ENCODE results near the gene CCL22. TPM values are rescaled to one million over a fixed set of nuclear protein-coding genes. Genes with fewer than 3 reads are reported as not detected.

The CCL22 gene
- total RNA-seq = 0.36 TPM in 1 of 2 replicates, not detected in the other

GRCh38 chr16:57358527-57359095 lies at the start of gene CCL22:
CCL22 (plus strand) TSS chr16:57358783; CDS start chr16:57358817, 34 bp downstream.

GRCh38 chr16:57372372-57373116 lies 14.0 kb downstream of the CCL22 start, which contains the start of gene CX3CL1:
CX3CL1 (plus strand) TSS chr16:57372490; CDS start chr16:57372569, 79 bp downstream.

GRCh38 chr16:57403965-57404817 lies 45.6 kb downstream of the CCL22 start, which contains the start of gene CCL17:
CCL17 (plus strand) TSS chr16:57404767; CDS start chr16:57413933, 9,166 bp downstream.

Other genes starting within 250 kb of the CCL22 start
- 74.5 and 75.3 TPM in 2 replicates for gene PSME3IP1, start 172.7 kb upstream of the CCL22 start, total RNA-seq
- 47.2 and 48.8 TPM in 2 replicates for gene RSPRY1, start 172.5 kb upstream of the CCL22 start, total RNA-seq
- 46.4 and 69.4 TPM in 2 replicates for gene ARL2BP, start 113.5 kb upstream of the CCL22 start, total RNA-seq
- 3.1 and 3.4 TPM in 2 replicates for gene PLLP, start 74.1 kb upstream of the CCL22 start, total RNA-seq
- under 0.01 and 1.4 TPM in 2 replicates for gene CX3CL1, start 13.7 kb downstream of the CCL22 start, total RNA-seq
- gene CCL17, start 46.0 kb downstream of the CCL22 start, total RNA-seq = not detected in 2 replicates
- 60.6 and 81.7 TPM in 2 replicates for gene CIAPIN1, start 88.6 kb downstream of the CCL22 start, total RNA-seq
- gene COQ9, start 88.7 kb downstream of the CCL22 start, total RNA-seq = 54.3 and 57.7 TPM in 2 replicates
- 101 and 122 TPM in 2 replicates for gene POLR2C, start 103.9 kb downstream of the CCL22 start, total RNA-seq
- gene DOK4, start 127.7 kb downstream of the CCL22 start, total RNA-seq = 17.4 and 19.3 TPM in 2 replicates
- gene CCDC102A, start 177.8 kb downstream of the CCL22 start, total RNA-seq = 1.4 and 5.0 TPM in 2 replicates
- 0.07 TPM in 1 of 2 replicates, not detected in the other for gene ADGRG5, start 183.9 kb downstream of the CCL22 start, total RNA-seq